GM13977 (cell line): Measurements from ENCODE around the gene C20orf204.

Experiments
- DNase-seq: peaks from one replicate; pipeline ENCODE4 v3.0.0; 2012; ENCODE audit warnings: low spot score
- in situ Hi-C: fragments of 300-500 bp; cut with MboI; formaldehyde crosslinking; loops from one replicate; pipeline ENCODE4 v1.12.0; 2022; ENCODE audit warnings: low sequenced_read_pairs, low pct_unique_long_range_greater_than_20kb, mixed read lengths, inconsistent platforms; ENCODE audit not compliant: unreplicated experiment
- TF ChIP-seq, protein P1 (sequence below): IDR thresholded peaks from 2 replicates; pipeline ENCODE4 v1.5.1; 2012; ENCODE audit warnings: mild to moderate bottlenecking, control low read depth; ENCODE audit not compliant: insufficient read depth; ENCODE audit errors: extremely low read depth, missing control alignments

C20orf204 gene

DNA sequence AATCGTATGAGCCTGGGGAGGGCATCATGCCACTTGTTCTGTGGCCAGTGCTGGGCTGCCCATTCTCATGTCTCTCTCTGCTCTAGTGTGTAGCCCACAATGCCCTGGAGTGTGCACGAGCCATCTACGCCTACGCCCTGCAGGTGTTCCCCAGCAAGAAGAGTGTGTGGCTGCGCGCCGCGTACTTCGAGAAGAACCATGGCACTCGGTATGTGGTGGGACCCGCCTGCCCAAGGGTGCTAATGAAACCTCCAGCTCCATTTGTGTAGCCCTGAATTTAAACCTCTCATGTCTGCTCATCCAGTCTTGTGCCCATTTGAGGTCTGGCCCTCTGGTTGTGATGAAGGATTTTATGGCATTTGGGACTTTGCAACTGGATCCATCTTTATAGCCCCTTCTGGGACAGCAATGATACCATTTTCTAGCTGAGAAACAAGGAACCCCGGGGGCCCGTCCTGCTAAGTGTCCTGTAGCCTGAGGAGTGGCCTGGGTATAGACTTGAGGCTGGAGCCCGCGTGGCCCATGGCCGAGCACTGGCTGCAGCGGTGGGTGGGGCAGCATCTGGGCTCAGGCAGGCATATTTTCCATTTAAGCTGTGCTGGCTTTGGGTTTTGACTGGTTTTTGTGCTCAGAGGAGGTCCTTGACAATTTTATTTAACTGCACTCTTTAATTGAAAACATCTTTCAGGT lies 13.2 kb upstream of the C20orf204 start:
- in situ Hi-C loops = no loop called here
- no peak for DNase-seq
- TF ChIP-seq, protein P1, sequence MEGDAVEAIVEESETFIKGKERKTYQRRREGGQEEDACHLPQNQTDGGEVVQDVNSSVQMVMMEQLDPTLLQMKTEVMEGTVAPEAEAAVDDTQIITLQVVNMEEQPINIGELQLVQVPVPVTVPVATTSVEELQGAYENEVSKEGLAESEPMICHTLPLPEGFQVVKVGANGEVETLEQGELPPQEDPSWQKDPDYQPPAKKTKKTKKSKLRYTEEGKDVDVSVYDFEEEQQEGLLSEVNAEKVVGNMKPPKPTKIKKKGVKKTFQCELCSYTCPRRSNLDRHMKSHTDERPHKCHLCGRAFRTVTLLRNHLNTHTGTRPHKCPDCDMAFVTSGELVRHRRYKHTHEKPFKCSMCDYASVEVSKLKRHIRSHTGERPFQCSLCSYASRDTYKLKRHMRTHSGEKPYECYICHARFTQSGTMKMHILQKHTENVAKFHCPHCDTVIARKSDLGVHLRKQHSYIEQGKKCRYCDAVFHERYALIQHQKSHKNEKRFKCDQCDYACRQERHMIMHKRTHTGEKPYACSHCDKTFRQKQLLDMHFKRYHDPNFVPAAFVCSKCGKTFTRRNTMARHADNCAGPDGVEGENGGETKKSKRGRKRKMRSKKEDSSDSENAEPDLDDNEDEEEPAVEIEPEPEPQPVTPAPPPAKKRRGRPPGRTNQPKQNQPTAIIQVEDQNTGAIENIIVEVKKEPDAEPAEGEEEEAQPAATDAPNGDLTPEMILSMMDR = no peak

DNA sequence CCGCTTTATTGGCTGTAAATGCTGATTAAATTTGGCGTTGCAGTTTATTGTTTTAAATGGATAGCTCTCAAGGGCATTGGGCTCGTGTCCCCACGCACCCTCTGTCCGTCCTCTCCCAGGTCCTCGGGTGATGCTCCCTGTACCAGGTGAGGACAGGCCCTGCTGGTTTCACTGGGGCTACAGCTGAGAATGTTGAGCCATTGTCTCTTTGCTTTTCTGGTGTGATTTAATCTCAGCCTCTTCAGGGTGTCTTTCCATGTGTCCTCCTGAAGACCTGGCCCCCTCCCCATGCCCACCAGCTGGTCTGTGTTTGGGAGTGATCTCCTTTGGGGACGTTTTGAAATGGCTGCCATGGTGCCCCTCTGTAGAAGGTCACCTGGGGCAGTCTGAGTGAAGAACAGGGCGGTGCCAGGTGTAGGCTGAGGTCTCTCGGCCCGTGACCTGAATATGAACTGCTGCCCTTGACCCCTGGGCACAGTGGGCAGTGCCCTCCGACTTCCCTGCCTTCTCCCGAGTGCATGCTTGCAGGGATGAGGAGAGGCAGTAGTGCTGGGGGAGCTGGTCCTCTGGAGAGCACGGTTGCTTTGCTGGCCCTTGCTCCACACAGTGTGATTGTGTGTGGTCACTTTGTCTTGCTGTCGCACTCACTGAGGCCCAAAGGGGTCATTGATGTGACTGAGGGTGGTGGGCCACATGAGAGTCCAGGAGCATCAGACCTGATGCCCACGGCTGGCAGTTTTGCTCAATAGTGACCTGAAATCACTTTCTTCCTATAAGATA lies 12.4 kb upstream of the C20orf204 start:
- in situ Hi-C loops = no loop called here
- no peak for DNase-seq
- TF ChIP-seq, protein P1 = no peak

DNA sequence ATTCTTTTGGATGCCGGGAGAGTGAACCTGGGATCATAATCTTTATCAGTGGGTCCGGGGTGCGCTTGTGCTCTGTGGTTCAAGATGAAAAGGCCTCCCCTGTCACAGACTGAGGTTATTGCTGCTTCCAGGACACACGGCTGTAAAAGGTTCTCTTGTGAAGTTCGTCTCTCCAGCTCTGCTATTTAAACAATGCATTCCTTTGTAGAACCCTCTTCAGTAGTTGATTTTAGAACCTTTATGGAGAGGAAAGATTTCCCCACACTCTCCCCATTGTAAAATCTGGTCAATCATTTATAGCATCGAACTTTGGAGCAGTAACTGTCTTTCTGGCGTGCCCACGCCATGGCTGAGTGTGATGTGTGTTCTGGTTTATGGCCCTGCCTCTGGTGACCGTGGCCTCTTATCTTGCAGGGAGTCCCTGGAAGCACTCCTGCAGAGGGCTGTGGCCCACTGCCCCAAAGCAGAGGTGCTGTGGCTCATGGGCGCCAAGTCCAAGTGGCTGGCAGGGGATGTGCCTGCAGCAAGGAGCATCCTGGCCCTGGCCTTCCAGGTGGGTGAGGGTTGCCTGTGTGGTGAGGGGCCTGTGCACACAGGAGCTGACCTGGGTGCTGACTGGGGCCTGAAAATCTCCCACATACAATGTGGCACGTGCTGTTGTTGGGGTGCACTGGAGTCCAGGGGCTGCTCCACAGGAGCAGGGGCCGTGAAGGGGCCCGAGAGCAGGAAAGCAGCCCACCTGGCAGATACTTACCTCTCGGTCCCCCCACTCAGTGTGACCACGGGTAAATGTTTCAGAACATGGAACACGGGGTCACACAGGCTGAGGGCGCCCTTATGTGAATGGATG lies 11.6 kb upstream of the C20orf204 start:
- in situ Hi-C loops = no loop called here
- TF ChIP-seq, protein P1 = no peak
- no peak for DNase-seq

DNA sequence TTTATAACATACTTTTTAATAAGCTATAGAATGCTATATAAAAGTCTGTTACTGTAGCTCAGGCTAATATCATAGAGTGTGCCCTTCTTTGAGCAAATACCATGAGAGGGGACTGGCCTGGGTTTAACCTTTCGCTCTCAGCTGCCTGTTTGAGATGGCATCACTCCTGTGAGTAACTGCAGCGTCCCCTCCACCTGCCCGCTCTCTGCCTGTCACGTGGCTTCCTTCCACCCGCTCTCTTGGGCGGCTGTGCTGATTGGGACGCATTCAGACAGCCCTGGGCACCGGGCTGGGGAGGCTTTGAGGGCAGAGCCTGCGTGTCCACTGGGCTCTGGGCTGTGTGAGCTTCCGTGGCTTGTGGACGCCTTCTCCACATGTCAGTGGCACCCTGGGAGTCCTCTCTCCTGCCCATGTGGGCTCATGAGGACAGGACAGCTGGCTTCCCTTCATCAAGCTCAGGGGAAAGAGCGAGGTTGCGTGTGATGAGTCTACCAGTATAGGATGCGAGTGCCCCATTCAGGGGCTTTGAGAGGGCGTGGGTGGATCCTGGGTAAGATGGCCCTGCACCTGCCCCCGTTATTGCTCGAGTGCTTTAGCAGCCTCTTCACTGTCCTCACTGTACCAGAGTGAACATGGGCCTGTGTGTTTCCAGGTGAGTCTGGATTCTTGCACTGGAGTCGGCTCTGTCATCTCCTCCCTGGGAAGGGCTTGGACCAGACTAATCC lies 10.7 kb upstream of the C20orf204 start:
- DNase-seq = no peak
- TF ChIP-seq, protein P1 = no peak
- in situ Hi-C loops = no loop called here

DNA sequence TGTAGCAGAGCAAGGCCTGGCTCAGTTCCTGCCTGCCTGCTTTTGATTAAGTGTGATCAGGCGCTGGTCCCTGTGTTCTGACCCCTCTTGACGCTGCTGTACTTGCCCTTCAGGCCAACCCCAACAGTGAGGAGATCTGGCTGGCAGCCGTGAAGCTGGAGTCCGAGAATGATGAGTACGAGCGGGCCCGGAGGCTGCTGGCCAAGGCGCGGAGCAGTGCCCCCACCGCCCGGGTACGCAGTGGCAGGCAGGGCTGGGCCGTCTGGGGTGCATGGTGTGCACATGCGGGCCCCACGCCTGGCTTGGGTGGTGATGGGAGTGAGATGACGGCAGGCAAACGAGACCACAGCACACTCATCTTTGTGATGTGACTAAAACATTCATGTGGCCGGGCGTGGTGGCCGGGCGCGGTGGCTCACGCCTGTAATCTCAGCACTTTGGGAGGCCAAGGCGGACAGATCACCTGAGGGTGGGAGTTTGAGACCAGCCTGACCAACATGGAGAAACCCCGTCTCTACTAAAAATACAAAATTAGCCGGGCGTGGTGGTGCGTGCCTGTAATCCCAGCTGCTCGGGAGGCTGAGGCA lies 10.1 kb upstream of the C20orf204 start:
- in situ Hi-C loops = no loop called here
- no peak for DNase-seq
- TF ChIP-seq, protein P1 = no peak
